Measurements from ENCODE around the gene RAB21.
A peak's percentile ranks its signal among the peaks of the same experiment; 100 is the strongest.
"Not testable (repeated sequence)": the region's sequence is repeated elsewhere in the genome, so short reads cannot be mapped to it uniquely, and the experiment has no call there.

Gene RAB21

GRCh38 chr12:71752891-71753290 is 1.8 kb upstream of the RAB21 start:
- no peak for DNase-seq

- DNase-seq, result peak; percentile 50
Observed at GRCh38 chr12:71755146-71755892, 656 bp downstream of the RAB21 start.

GRCh38 chr12:71756054-71756690 is 1.5 kb downstream of the RAB21 start:
- no peak for DNase-seq

GRCh38 chr12:71759941-71760340 is 5.3 kb downstream of the RAB21 start:
- DNase-seq, result no peak

GRCh38 chr12:71760471-71760870 is 5.8 kb downstream of the RAB21 start:
- no peak for DNase-seq

DNA sequence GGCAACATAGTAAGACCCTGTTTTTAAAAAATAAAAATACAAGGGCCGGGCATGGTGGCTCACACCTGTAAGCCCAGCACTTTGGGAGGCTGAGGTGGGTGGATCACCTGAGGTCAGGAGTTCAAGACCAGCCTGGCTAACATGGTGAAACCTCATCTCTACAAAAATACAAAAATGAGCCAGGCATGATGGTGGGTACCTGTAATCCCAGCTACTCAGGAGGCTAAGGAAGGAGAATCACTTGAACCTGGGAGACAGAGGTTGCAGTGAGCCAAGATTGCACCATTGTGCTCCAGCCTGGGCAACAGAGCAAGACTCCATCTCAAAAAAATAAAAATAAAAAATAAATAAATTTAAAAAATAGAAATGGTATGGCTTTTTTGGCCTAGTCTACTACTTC is 6.7 kb downstream of the RAB21 start:
- DNase-seq, result not testable (repeated sequence)

DNA sequence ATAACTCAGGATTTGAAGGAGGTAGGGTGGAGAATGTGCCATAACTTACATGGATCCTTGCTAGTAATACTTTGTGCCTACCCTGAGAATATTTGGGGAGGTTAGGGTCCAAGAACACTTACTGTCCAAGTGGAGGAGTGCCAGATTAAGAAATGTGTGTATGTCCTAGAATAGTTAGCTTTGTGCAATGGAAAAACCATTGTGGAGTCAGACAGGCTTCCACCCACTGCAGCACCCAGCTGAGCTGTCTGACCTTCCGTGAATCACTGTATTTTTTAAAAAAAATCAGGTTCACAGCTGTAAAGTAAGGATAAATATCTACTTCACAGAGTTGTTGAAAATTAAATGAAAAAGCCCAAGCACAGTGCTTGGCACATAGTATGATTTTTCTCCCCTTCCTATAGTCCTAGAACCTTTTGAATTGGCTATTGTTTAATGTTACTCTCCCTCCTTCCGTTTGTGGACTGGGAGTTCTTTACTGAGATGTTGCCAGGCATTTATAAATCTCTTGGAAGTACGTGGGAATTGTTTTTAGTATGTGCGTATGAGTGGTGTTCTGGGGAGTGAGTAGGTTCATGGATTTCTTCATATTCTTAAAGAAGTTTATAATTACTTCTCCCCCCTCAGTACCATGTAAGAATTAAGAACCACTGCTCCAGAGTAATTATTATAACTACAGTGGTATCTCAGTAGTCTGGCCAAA is 9.2 kb downstream of the RAB21 start:
- no peak for DNase-seq

DNA sequence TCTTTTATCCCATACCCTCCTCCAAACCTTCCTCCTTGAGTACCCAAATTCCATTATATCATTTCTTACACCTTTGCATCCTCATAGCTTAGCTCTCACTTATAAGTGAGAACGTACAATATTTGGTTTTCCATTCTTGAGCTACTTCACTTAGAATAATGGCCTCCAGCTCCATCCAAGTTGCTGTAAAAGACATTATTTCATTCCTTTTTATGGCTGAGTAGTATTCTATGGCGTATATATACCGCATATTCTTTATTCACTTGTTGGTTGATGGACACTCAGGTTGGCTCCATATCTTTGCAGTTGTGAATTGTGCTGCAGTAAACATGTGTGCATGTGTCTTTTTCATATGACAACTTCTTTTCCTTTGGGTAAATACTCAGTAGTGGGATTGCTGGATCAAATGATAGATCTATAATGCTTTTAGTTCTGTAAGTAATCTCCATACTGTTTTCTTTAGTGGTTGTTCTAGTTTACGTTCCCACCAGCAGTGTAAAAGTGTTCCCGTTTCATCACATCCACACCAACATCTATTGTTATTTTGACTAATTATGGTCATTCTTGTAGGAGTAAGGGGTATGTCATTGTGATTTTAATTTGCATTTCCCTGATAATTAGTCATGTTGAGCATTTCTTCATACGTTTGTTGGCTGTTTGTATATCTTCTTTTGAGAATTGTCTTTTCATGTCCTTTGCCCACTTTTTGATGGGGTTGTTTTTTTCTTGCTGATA is 10.1 kb downstream of the RAB21 start:
- no peak for DNase-seq

DNA sequence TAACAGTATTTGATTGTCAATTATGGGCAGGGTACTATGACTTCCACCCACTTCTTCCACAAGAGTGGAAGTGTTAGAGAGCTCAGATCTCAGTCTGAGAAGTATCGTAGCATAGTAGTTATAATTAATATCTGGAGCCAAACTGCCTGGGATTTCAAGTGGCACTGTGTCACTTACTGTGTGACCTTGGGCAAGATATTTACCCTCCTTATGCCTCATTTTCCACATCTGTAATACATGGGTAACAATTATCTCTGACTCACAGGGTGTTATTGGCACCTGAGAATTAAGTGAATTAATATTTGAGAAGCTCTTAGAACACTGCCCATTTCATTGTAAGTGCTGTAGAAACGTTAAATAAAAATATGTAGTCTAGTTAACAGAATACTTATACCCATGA is 11.5 kb downstream of the RAB21 start:
- no peak for DNase-seq

GRCh38 chr12:71767183-71767582 is 12.5 kb downstream of the RAB21 start:
- DNase-seq, result no peak

- DNase-seq, result no peak
Observed at GRCh38 chr12:71768900-71769299, 14.2 kb downstream of the RAB21 start.

DNA sequence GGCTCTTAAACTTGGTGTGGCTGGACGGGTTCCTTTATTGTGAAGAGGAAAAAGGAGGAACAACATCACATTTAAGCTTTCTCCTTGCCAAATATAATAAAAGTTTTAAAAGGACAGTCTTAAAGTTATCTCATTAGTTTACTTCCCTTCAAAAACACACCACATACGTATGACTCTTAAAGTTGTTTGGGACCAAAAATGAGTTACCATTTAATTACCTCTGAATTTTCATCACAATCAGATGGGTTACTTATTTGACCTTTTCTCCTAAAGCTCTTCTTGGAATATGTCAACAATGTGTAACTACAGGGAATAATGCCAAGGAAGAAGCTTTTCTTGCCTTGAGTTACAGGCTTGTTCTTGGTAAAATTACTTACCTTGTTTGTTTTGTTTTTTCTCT is 16.4 kb downstream of the RAB21 start:
- no peak for DNase-seq

DNA sequence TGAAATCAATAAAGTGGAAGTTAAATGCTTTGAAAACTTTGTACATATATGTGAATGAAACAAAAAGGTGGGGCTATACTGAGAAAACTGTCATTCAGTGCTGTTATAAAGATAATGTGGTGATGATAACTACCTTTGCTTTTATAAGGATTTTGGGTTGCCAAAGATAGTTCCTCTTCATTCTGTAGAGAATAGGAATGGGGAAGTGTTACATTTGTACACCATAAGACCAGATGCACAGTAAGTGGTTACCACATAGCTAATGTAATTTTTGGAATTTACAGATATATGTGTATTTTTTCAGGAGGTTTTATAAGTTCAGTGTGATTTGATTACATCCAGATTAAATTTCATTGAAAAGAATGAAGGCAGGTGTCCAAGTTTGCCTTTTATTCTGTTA is 18.1 kb downstream of the RAB21 start:
- no peak for DNase-seq

- DNase-seq, result peak; percentile 25
Observed at GRCh38 chr12:71780237-71780822, 25.7 kb downstream of the RAB21 start.

DNA sequence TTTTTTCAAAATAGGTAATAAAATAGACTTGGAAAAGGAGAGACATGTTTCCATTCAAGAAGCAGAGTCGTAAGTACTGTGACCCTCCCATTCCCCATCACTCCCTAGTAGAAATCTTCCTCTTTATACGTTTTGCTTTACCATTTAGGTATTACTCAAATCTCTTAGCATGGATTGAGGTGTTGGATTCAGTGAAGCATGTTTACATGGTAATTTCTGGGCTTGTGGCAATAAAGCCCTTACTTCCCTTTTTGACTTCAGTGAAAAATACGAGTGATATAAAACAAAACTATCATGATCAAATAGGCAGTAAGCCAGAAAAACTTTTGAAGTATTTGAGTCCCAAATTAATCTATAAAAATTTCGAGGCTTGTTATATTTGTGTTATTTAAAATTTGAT is 27.4 kb downstream of the RAB21 start:
- DNase-seq, result no peak

DNA sequence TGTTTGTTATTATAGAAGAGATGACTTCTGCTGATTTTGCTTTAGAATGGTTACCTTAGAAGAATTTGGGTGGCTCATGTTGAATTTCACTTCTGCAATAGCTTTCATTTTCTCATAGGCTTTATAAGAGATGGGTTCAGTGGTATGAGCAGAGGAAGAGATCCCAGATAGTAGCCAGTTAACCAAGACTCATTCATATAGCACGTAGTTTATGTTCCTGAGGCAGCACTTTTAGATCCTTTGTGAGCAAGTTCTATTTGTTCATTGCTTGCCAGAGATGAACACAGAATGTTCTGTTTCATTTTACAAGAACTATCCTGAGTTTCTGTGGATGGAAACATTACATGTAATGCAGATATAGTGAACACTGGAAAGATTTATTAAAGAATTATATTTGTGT is 32.2 kb downstream of the RAB21 start:
- DNase-seq, result no peak

DNA sequence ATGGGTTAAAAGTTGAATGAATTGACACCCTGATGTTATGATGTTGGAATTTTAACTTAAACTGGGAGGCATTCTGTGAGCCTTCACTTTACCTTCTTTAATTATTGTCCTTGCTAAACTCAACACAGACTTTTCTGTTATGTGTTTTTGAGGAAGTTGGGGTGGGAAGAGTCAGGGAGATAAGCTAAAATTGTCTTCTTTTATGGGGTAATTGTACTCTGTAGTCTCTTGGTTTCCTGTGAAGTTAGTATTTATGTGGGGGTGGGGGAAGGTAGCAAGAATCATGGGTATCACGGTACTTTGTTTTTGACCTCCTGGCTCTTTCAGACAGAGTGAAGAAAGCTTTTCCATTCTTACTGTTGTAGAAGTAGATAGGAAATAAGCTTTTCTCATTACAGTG is 32.9 kb downstream of the RAB21 start:
- no peak for DNase-seq

DNA sequence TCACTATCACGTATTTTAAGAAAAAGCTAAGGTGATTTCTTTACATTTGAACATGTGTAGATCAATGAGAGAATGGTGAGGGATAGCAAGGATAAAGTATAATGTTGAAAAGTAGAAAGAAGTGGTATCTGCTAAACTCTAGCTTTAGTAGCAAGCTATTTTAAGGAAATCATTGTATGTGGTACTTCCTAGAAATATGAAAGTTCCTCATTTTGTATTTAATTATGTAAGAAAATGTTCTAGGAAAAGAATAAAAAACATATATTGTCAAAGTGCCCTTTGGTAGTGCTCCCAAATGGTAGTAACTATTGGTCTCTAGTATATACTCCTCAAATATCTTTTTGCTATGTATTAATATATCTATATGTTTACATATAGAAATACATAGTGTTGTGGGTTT is 35.7 kb downstream of the RAB21 start:
- no peak for DNase-seq

- DNase-seq, result no peak
Observed at GRCh38 chr12:71791473-71792150, 36.9 kb downstream of the RAB21 start.

- no peak for DNase-seq
Observed at GRCh38 chr12:71792599-71792998, 37.9 kb downstream of the RAB21 start.

DNA sequence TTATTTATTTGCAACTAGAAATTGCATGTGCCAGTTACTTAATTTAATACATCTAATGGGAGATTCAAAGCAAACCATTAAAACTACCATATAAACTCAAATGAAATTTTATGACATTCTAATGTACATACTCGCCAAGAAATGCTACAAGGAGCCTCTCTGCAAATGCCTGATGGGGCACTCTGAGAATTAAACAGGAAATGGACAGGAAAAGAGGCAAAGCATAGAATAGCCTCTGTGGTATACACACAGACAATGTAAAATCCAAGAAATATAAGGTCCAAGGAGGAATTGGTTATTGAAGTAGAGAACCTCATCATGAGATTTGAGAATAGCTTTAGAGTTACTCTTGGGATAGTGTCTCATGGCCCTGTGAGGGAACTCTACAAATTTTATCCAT is 41.2 kb downstream of the RAB21 start:
- no peak for DNase-seq

- no peak for DNase-seq
Observed at GRCh38 chr12:71797531-71797930, 42.9 kb downstream of the RAB21 start.

GRCh38 chr12:71799106-71799505 is 44.4 kb downstream of the RAB21 start:
- DNase-seq, result no peak
